8988T (cell line): ENCODE results near the gene USP7.
"Not testable (repeated sequence)": the region's sequence is repeated elsewhere in the genome, so short reads cannot be mapped to it uniquely, and the experiment has no call there.

Source experiments
- DNase-seq: peaks from one replicate; pipeline ENCODE4 v3.0.0; 2011

USP7 gene

GRCh38 chr16:8855972-8856371 is 107.7 kb downstream of the USP7 start:
- DNase-seq = no peak

GRCh38 chr16:8855051-8855786 is 108.5 kb downstream of the USP7 start:
- DNase-seq = no peak

- no peak for DNase-seq
Observed at GRCh38 chr16:8854298-8854948, 109.3 kb downstream of the USP7 start.

- DNase-seq = no peak
Observed at GRCh38 chr16:8853611-8854010, 110.1 kb downstream of the USP7 start.

GRCh38 chr16:8853150-8853549 is 110.6 kb downstream of the USP7 start:
- DNase-seq = no peak

GRCh38 chr16:8852534-8852933 is 111.2 kb downstream of the USP7 start:
- DNase-seq = no peak

GRCh38 chr16:8851761-8852403 is 111.8 kb downstream of the USP7 start:
- no peak for DNase-seq

- DNase-seq = no peak
Observed at GRCh38 chr16:8850279-8850885, 113.3 kb downstream of the USP7 start.

- DNase-seq = no peak
Observed at GRCh38 chr16:8849411-8850011, 114.2 kb downstream of the USP7 start.

GRCh38 chr16:8848939-8849391 is 114.7 kb downstream of the USP7 start:
- no peak for DNase-seq

- DNase-seq = no peak
Observed at GRCh38 chr16:8848231-8848938, 115.3 kb downstream of the USP7 start.

GRCh38 chr16:8847623-8848022 is 116.1 kb downstream of the USP7 start:
- no peak for DNase-seq

- DNase-seq = no peak
Observed at GRCh38 chr16:8847145-8847544, 116.6 kb downstream of the USP7 start.

- no peak for DNase-seq
Observed at GRCh38 chr16:8846401-8846932, 117.2 kb downstream of the USP7 start.

GRCh38 chr16:8845699-8846298 is 117.9 kb downstream of the USP7 start:
- DNase-seq = no peak

- not testable (repeated sequence) for DNase-seq
Observed at GRCh38 chr16:8843296-8843695, 120.4 kb downstream of the USP7 start.
